Astrocyte (in vitro differentiated cells and primary cell): ENCODE data around the gene ZNF689.

Experiments used
- CTCF ChIP-seq: IDR thresholded peaks from 2 replicates; pipeline ENCODE4 v1.5.1; 2011; ENCODE audit warnings: low read depth, mild to moderate bottlenecking, inconsistent platforms, low read length, moderate library complexity; ENCODE audit not compliant: insufficient read depth
- EZH2 ChIP-seq: IDR thresholded peaks from 2 replicates; pipeline ENCODE4 v1.6.1; 2012; ENCODE audit warnings: mild to moderate bottlenecking, low read length, inconsistent platforms; ENCODE audit not compliant: insufficient read depth

- TF ChIP-seq CTCF = no peak
- TF ChIP-seq EZH2 = no peak
Observed at GRCh38 chr16:30609926-30610839, at the start of gene ZNF689.
